MM.1S (cell line): ENCODE results near the gene KCNQ5.

Source experiments
- EZH2 ChIP-seq: fragments of 300-600 bp; sonication (generic); optimal IDR thresholded peaks from 2 replicates; pipeline ENCODE3; 2017; ENCODE audit warnings: low read depth, mild to moderate bottlenecking, antibody characterized with exemption, low read length, mixed read lengths
- TF ChIP-seq, protein P1 (sequence below): fragments of 300-600 bp; sonication (generic); IDR thresholded peaks from 2 replicates; pipeline ENCODE4 v1.5.1; 2016; ENCODE audit warnings: antibody characterized with exemption, low read length, mixed read lengths

GRCh38 chr6:72925136-72925535, 303.3 kb downstream of the KCNQ5 start:
- TF ChIP-seq, protein P1, sequence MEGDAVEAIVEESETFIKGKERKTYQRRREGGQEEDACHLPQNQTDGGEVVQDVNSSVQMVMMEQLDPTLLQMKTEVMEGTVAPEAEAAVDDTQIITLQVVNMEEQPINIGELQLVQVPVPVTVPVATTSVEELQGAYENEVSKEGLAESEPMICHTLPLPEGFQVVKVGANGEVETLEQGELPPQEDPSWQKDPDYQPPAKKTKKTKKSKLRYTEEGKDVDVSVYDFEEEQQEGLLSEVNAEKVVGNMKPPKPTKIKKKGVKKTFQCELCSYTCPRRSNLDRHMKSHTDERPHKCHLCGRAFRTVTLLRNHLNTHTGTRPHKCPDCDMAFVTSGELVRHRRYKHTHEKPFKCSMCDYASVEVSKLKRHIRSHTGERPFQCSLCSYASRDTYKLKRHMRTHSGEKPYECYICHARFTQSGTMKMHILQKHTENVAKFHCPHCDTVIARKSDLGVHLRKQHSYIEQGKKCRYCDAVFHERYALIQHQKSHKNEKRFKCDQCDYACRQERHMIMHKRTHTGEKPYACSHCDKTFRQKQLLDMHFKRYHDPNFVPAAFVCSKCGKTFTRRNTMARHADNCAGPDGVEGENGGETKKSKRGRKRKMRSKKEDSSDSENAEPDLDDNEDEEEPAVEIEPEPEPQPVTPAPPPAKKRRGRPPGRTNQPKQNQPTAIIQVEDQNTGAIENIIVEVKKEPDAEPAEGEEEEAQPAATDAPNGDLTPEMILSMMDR, result no peak
- TF ChIP-seq EZH2, result no peak
